HG02884 (cell line): ENCODE data around the gene CCL19.

Experiments used
- ATAC-seq: cut with Tn5 transposase; IDR thresholded peaks from one replicate; pipeline ENCODE4 v1.9.1; 2021; ENCODE audit warnings: mild to moderate bottlenecking, moderate library complexity; ENCODE audit not compliant: unreplicated experiment

Gene CCL19

GRCh38 chr9:34642679-34643078, 48.4 kb downstream of the CCL19 start:
- ATAC-seq = no peak
